Parathyroid adenoma (tissue), 2 donors: ENCODE results near the gene OAT.

Experiments used
- H2AFZ ChIP-seq: fragments of 300-600 bp; sonication (generic); one replicate; pipeline ENCODE4 v1.7.0; 2017; ENCODE audit warnings: antibody characterized with exemption, mild to moderate bottlenecking
- H3K27ac ChIP-seq: fragments of 300-600 bp; sonication (generic); one replicate; pipeline ENCODE4 v1.7.0; 2017
- H3K27me3 ChIP-seq: fragments of 300-600 bp; sonication (generic); one replicate; pipeline ENCODE4 v1.7.0; 2017; ENCODE audit warnings: low read length; ENCODE audit not compliant: control insufficient read depth, insufficient read depth
- H3K36me3 ChIP-seq: fragments of 300-600 bp; sonication (generic); one replicate; pipeline ENCODE4 v1.7.0; 2017; ENCODE audit warnings: low read length; ENCODE audit not compliant: control insufficient read depth, insufficient read depth
- H3K4me1 ChIP-seq: fragments of 300-600 bp; sonication (generic); one replicate; pipeline ENCODE4 v1.7.0; 2017; ENCODE audit warnings: control low read depth
- H3K4me2 ChIP-seq: fragments of 300-600 bp; sonication (generic); one replicate; pipeline ENCODE4 v1.7.0; 2017; ENCODE audit warnings: low read length
- H3K4me3 ChIP-seq: fragments of 300-600 bp; sonication (generic); one replicate; pipeline ENCODE4 v1.7.0; 2017; ENCODE audit warnings: low read depth, low read length
- H3K79me2 ChIP-seq: fragments of 300-600 bp; sonication (generic); one replicate; pipeline ENCODE4 v1.7.0; 2017; ENCODE audit warnings: control low read depth
- H3K9ac ChIP-seq: fragments of 300-600 bp; sonication (generic); one replicate; pipeline ENCODE4 v1.7.0; 2017; ENCODE audit warnings: mild to moderate bottlenecking
- H3K9me3 ChIP-seq: fragments of 300-600 bp; sonication (generic); one replicate; pipeline ENCODE4 v1.7.0; 2017; ENCODE audit warnings: low read length; ENCODE audit not compliant: control insufficient read depth
- CTCF ChIP-seq: fragments of 300-600 bp; sonication (generic); IDR thresholded peaks from one replicate; pipeline ENCODE4 v1.7.0; 2017; ENCODE audit warnings: antibody characterized with exemption, mild to moderate bottlenecking
- donor health status: primary hyperparathyroidism.

The OAT gene

GRCh38 chr10:124354411-124355382 lies 64.0 kb downstream of the OAT start:
- no peak overlapping the region for H3K27ac ChIP-seq
- H3K4me3 ChIP-seq, result peak overlapping the region; percentile 55
- no peak for TF ChIP-seq CTCF
- no peaks in the 10 kb centered on the region for H3K36me3 ChIP-seq
- H2AFZ ChIP-seq, result peak overlapping the region; percentile 35
- no peaks in the 10 kb centered on the region for H3K79me2 ChIP-seq
- no peaks in the 10 kb centered on the region for H3K27me3 ChIP-seq
- peak overlapping the region; percentile 86 for H3K4me2 ChIP-seq
- no peaks in the 10 kb centered on the region for H3K9me3 ChIP-seq
- no peak overlapping the region for H3K9ac ChIP-seq
- H3K4me1 ChIP-seq, result no peaks in the 10 kb centered on the region

- no peak overlapping the region for H3K4me2 ChIP-seq
- H3K27me3 ChIP-seq, result no peaks in the 10 kb centered on the region
- no peak for TF ChIP-seq CTCF
- no peaks in the 10 kb centered on the region for H3K4me1 ChIP-seq
- H3K36me3 ChIP-seq, result no peaks in the 10 kb centered on the region
- no peaks in the 10 kb centered on the region for H3K9me3 ChIP-seq
- no peak overlapping the region for H3K4me3 ChIP-seq
- H3K79me2 ChIP-seq, result no peaks in the 10 kb centered on the region
- no peak overlapping the region for H3K9ac ChIP-seq
- no peak overlapping the region for H3K27ac ChIP-seq
- no peak overlapping the region for H2AFZ ChIP-seq
Measured at GRCh38 chr10:124353896-124354295, 64.8 kb downstream of the OAT start.

- H3K9me3 ChIP-seq, result no peaks in the 10 kb centered on the region
- H2AFZ ChIP-seq, result no peak overlapping the region
- H3K4me3 ChIP-seq, result no peak overlapping the region
- H3K4me1 ChIP-seq, result no peaks in the 10 kb centered on the region
- H3K4me2 ChIP-seq, result no peak overlapping the region
- no peaks in the 10 kb centered on the region for H3K27me3 ChIP-seq
- H3K36me3 ChIP-seq, result no peaks in the 10 kb centered on the region
- no peak for TF ChIP-seq CTCF
- H3K79me2 ChIP-seq, result no peaks in the 10 kb centered on the region
- no peak overlapping the region for H3K9ac ChIP-seq
- H3K27ac ChIP-seq, result no peak overlapping the region
Measured at GRCh38 chr10:124353091-124353815, 65.5 kb downstream of the OAT start.

- Histone ChIP-seq H3K9ac (no peak overlapping the region), H3K27me3 (no peaks in the 10 kb centered on the region), H3K79me2 (no peaks in the 10 kb centered on the region), H3K36me3 (no peaks in the 10 kb centered on the region), H3K4me1 (no peaks in the 10 kb centered on the region), H3K27ac (no peak overlapping the region), H3K4me3 (no peak overlapping the region), H2AFZ (no peak overlapping the region), H3K9me3 (no peaks in the 10 kb centered on the region), H3K4me2 (no peak overlapping the region)
- TF ChIP-seq CTCF, result no peak
Measured at GRCh38 chr10:124351481-124352220, 67.1 kb downstream of the OAT start.
